Keratinocyte (primary cell): Measurements from ENCODE around the gene TACR2. TPM values are rescaled to one million over a fixed set of nuclear protein-coding genes. Genes with fewer than 3 reads are reported as not detected.

Source experiments
- DNase-seq: peaks from one replicate; pipeline ENCODE4 v3.0.0-alpha.2; 2011; ENCODE audit warnings: low read depth, missing footprints, low spot score
- FAIRE-seq: peaks from 2 replicates; lab custom pipeline; 2011; peaks lifted over from hg19 to GRCh38; lab: Jason Lieb, UNC
- H2AFZ ChIP-seq: 2 replicates; pipeline ENCODE4 v1.6.0; 2012; ENCODE audit warnings: low read length, control low read depth, inconsistent platforms; ENCODE audit not compliant: control insufficient read depth
- H3K27ac ChIP-seq: 2 replicates; pipeline ENCODE4 v1.5.1; 2011; ENCODE audit warnings: low read length; ENCODE audit not compliant: control insufficient read depth, insufficient read depth
- H3K27me3 ChIP-seq: 3 replicates; pipeline ENCODE4 v1.6.0; 2011; ENCODE audit warnings: low read length; ENCODE audit not compliant: control insufficient read depth, insufficient read depth; ENCODE audit errors: extremely low read depth
- H3K36me3 ChIP-seq, 2 experiments: 2 replicates in 1 of 2; 3 replicates in 1 of 2; pipeline ENCODE4 v1.5.1; 2011; ENCODE audit warnings: low read length in 2 of 2, mild to moderate bottlenecking in 1 of 2; ENCODE audit not compliant: control insufficient read depth in 2 of 2, insufficient read depth in 2 of 2; ENCODE audit errors: extremely low read depth in 1 of 2
- H3K4me1 ChIP-seq: 3 replicates; pipeline ENCODE4 v1.5.1; 2011; ENCODE audit warnings: low read length; ENCODE audit not compliant: control insufficient read depth, insufficient read depth; ENCODE audit errors: extremely low read depth
- H3K4me2 ChIP-seq: 3 replicates; pipeline ENCODE4 v1.6.0; 2011; ENCODE audit warnings: low read depth, low read length; ENCODE audit not compliant: control insufficient read depth, insufficient read depth; ENCODE audit errors: extremely low read depth
- H3K4me3 ChIP-seq, 3 experiments: fragments of 200-600 bp in 1 of 3; sonication (generic) in 1 of 3; 2 replicates in 2 of 3; 3 replicates in 1 of 3; pipeline ENCODE4 v1.5.1; 2011 to 2016; ENCODE audit warnings: low read length in 3 of 3, mild to moderate bottlenecking in 3 of 3, control low read depth in 2 of 3, inconsistent platforms in 1 of 3, low read depth in 1 of 3, mixed read lengths in 1 of 3, mixed run types in 1 of 3, moderate library complexity in 1 of 3; ENCODE audit not compliant: control insufficient read depth in 2 of 3, insufficient read depth in 2 of 3; ENCODE audit errors: extremely low read depth in 1 of 3
- H3K79me2 ChIP-seq: 2 replicates; pipeline ENCODE4 v1.6.0; 2012; ENCODE audit warnings: low read length; ENCODE audit not compliant: control insufficient read depth, insufficient read depth
- H3K9ac ChIP-seq: 3 replicates; pipeline ENCODE4 v1.6.0; 2011; ENCODE audit warnings: low read length; ENCODE audit not compliant: control insufficient read depth, insufficient read depth; ENCODE audit errors: extremely low read depth
- H3K9me1 ChIP-seq: 3 replicates; pipeline ENCODE4 v1.6.0; 2011; ENCODE audit warnings: low read length; ENCODE audit not compliant: control insufficient read depth, insufficient read depth; ENCODE audit errors: extremely low read depth
- H3K9me3 ChIP-seq: 2 replicates; pipeline ENCODE4 v1.5.1; 2012; ENCODE audit warnings: low read depth, low read length; ENCODE audit not compliant: control insufficient read depth
- H4K20me1 ChIP-seq: 3 replicates; pipeline ENCODE4 v1.6.0; 2011; ENCODE audit warnings: low read length; ENCODE audit not compliant: control insufficient read depth, insufficient read depth; ENCODE audit errors: extremely low read depth
- EZH2 ChIP-seq: IDR thresholded peaks from one replicate; pipeline ENCODE4 v1.6.1; 2012; ENCODE audit warnings: inconsistent platforms, mild to moderate bottlenecking, low read length, moderate library complexity
- dilution Hi-C: fragments of 300-500 bp; cut with MboI; formaldehyde crosslinking; loops from one replicate; pipeline ENCODE4 v1.7.0; 2020; ENCODE audit warnings: low sequenced_read_pairs; ENCODE audit not compliant: extremely low pct_ligation_motif_present
- polyA plus RNA-seq, 5 experiments: library from polyadenylated mRNA; depleted of rRNA in 3 of 5; stranded (reverse) in 3 of 5; stranded (forward) in 1 of 5; unstranded in 1 of 5; fragments of >200 nt; gene quantifications; 1 replicate in 1 of 5; 2 replicates in 3 of 5; 3 replicates in 1 of 5; pipeline versions ENCODE4 v1.2.1 to v1.2.3, GENCODE V29; 2011 to 2012; ENCODE audit warnings: missing spikeins in 2 of 5, low read depth in 1 of 5, low replicate concordance in 1 of 5
- TF ChIP-seq, protein P1 (sequence below), 3 experiments: IDR thresholded peaks in 1 of 3; conservative IDR thresholded peaks in 1 of 3; optimal IDR thresholded peaks in 1 of 3; 2 replicates in 2 of 3; 3 replicates in 1 of 3; pipeline versions ENCODE3 to v1.5.1; 2011; ENCODE audit warnings: low read length in 3 of 3, mild to moderate bottlenecking in 3 of 3, moderate library complexity in 2 of 3, control low read depth in 1 of 3, inconsistent platforms in 1 of 3; ENCODE audit not compliant: insufficient read depth in 2 of 3; ENCODE audit errors: extremely low read depth in 1 of 3

Gene TACR2
- polyA plus RNA-seq, 1 donor (not counting 4 experiments of a cell fraction or from before 2014, with no cell fraction given), result 0.07 TPM

DNA sequence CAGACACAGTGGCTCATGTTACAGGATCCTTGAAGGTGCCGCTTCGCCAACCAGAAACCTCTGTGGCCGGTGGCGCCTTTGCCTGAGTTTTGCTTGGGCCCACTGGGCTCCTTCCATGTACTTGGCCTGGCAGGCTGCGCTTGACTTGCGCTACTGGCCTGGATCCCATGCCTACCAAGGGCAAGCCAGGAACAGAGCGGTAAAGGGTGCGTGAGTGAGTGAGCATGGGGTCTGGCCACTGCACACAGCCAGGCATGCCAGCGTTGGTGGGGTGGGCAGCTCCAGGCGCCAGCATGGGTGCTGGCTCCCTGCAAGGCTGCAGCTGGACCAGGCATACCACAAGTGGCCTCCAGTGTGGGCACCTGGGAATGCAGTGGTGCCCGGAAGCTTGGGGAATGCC is 18.2 kb upstream of the TACR2 start:
- Histone ChIP-seq H3K9me3 (no peaks in the 10 kb centered on the region), H2AFZ (no peak overlapping the region), H3K27me3 (no peaks in the 10 kb centered on the region), H3K79me2 (no peaks in the 10 kb centered on the region), H3K27ac (no peak overlapping the region), H4K20me1 (no peaks in the 10 kb centered on the region), H3K4me3 (no peak overlapping the region), H3K4me2 (no peak overlapping the region), H3K9me1 (no peaks in the 10 kb centered on the region), H3K4me1 (peaks cover 27% of the 10 kb centered on the region), H3K36me3 (no peaks in the 10 kb centered on the region), H3K9ac (no peak overlapping the region)
- dilution Hi-C loops, result no loop called here
- no peak for DNase-seq
- TF ChIP-seq, protein P1, sequence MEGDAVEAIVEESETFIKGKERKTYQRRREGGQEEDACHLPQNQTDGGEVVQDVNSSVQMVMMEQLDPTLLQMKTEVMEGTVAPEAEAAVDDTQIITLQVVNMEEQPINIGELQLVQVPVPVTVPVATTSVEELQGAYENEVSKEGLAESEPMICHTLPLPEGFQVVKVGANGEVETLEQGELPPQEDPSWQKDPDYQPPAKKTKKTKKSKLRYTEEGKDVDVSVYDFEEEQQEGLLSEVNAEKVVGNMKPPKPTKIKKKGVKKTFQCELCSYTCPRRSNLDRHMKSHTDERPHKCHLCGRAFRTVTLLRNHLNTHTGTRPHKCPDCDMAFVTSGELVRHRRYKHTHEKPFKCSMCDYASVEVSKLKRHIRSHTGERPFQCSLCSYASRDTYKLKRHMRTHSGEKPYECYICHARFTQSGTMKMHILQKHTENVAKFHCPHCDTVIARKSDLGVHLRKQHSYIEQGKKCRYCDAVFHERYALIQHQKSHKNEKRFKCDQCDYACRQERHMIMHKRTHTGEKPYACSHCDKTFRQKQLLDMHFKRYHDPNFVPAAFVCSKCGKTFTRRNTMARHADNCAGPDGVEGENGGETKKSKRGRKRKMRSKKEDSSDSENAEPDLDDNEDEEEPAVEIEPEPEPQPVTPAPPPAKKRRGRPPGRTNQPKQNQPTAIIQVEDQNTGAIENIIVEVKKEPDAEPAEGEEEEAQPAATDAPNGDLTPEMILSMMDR (optimal IDR thresholded peaks at IDR 0.05 in 1 of 3, IDR thresholded peaks at IDR 0.05 in 1 of 3, conservative IDR thresholded peaks at IDR 0.05 in 1 of 3; ENCODE audit: extremely low read depth in 1 of 3, insufficient read depth in 2 of 3, low read length in 3 of 3), result no peak
- TF ChIP-seq EZH2, result no peak
- FAIRE-seq, result no peak

DNA sequence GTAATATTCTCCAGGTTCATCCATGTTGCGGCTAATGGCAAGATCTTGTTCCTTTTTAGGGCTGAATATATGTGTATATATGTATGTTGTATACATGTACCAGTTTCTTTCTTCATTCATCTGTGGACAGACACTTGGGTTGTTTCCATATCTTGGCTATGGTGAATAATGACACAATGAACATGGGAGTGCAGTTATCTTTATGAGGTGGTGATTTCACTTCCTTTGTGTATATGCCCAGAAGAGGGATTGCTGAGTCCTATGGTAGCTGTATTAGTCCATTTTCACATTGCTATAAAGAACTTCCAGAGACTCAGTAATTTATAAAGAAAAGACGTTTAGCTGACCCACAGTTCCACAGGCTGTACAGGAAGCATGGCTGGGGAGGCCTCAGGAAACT is 17.5 kb upstream of the TACR2 start:
- DNase-seq, result no peak

More for the DNA sequence above, 17.5 kb upstream of the TACR2 start:
- Histone ChIP-seq H3K9me3 (no peaks in the 10 kb centered on the region), H3K9me1 (no peaks in the 10 kb centered on the region), H3K4me2 (no peak overlapping the region), H3K36me3 (no peaks in the 10 kb centered on the region), H3K4me1 (peaks cover 19% of the 10 kb centered on the region), H2AFZ (no peak overlapping the region), H3K79me2 (no peaks in the 10 kb centered on the region), H3K27me3 (no peaks in the 10 kb centered on the region), H3K9ac (no peak overlapping the region), H4K20me1 (no peaks in the 10 kb centered on the region), H3K4me3 (no peak overlapping the region), H3K27ac (no peak overlapping the region)
- FAIRE-seq, result no peak
- no peak for TF ChIP-seq EZH2
- TF ChIP-seq, protein P1 (optimal IDR thresholded peaks at IDR 0.05 in 1 of 3, IDR thresholded peaks at IDR 0.05 in 1 of 3, conservative IDR thresholded peaks at IDR 0.05 in 1 of 3; ENCODE audit: extremely low read depth in 1 of 3, insufficient read depth in 2 of 3, low read length in 3 of 3), result no peak
- dilution Hi-C loops, result no loop called here
